GM12878 (cell line): Measurements from ENCODE around the gene KCNN1. TPM values are rescaled to one million over a fixed set of nuclear protein-coding genes. Genes with fewer than 3 reads are reported as not detected.
A peak's percentile ranks its signal among the peaks of the same experiment; 100 is the strongest.

Experiments
- ATAC-seq: fragments of 200-7000 bp; cut with Tn5 transposase; 3 replicates; pipeline ENCODE4 v1.9.1; 2020; ENCODE audit warnings: mild to moderate bottlenecking, moderate library complexity
- BruUV-seq: library from RNA; stranded (reverse); fragments of 400-500 nt; replicated peaks from 2 replicates; lab custom pipeline; 2021; lab: Mats Ljungman, UMichigan
- CTCF ChIA-PET: fragments of 300-600 bp; sonication (Branson Sonifier 250); formaldehyde crosslinking; extraction: SDS; loops from one replicate; lab custom pipeline; 2021; ENCODE audit warnings: inconsistent platforms; lab: Yijun Ruan, JAX
- POLR2A ChIA-PET: fragments of 350-600 bp; formaldehyde crosslinking; extraction: SDS; loops from one replicate; lab custom pipeline; 2021; ENCODE audit warnings: inconsistent platforms; lab: Charles Lee
- RAD21 ChIA-PET: fragments of 300-600 bp; sonication (Branson Sonifier 250); formaldehyde crosslinking; loops from one replicate; lab custom pipeline; 2023; ENCODE audit warnings: antibody characterized with exemption; ENCODE audit not compliant: unreplicated experiment; lab: Charles Lee
- SMC1A ChIA-PET: fragments of 300-600 bp; sonication (Branson Sonifier 250); formaldehyde crosslinking; loops from one replicate; lab custom pipeline; 2023; ENCODE audit not compliant: unreplicated experiment, uncharacterized antibody; lab: Charles Lee
- DNase-seq: peaks from one replicate; pipeline ENCODE4 v3.0.0-alpha.2; 2011; ENCODE audit warnings: low read depth, low spot score
- FAIRE-seq: peaks from 3 replicates; lab custom pipeline; 2011; peaks lifted over from hg19 to GRCh38; lab: Jason Lieb, UNC
- H2AFZ ChIP-seq: 2 replicates; pipeline ENCODE4 v1.6.0; 2011; ENCODE audit warnings: low read depth, low read length, control low read depth; ENCODE audit not compliant: control insufficient read depth
- H3K27ac ChIP-seq: 2 replicates; pipeline ENCODE4 v1.5.1; 2011; ENCODE audit warnings: control low read depth; ENCODE audit not compliant: control insufficient read depth, insufficient read depth
- H3K27me3 ChIP-seq, 2 experiments: replicated peaks in 1 of 2; 2 replicates each; pipeline versions ENCODE4 v1.6.0 to v1.6.1; 2011; ENCODE audit warnings: low read length in 1 of 2; ENCODE audit not compliant: control insufficient read depth in 2 of 2, insufficient read depth in 2 of 2
- H3K36me3 ChIP-seq, 2 experiments: 2 replicates each; pipeline ENCODE4 v1.5.1; 2011; ENCODE audit warnings: low read length in 1 of 2; ENCODE audit not compliant: control insufficient read depth in 2 of 2, insufficient read depth in 2 of 2
- H3K4me1 ChIP-seq: 2 replicates; pipeline ENCODE4 v1.6.1; 2011; ENCODE audit warnings: mild to moderate bottlenecking, low read length, moderate library complexity, mixed read lengths; ENCODE audit not compliant: control insufficient read depth, insufficient read depth
- H3K4me2 ChIP-seq: 2 replicates; pipeline ENCODE4 v1.6.0; 2011; ENCODE audit warnings: control low read depth; ENCODE audit not compliant: control insufficient read depth, insufficient read depth
- H3K4me3 ChIP-seq: fragments of 200-600 bp; sonication (generic); 2 replicates; pipeline ENCODE4 v1.5.1; 2016
- H3K79me2 ChIP-seq: 2 replicates; pipeline ENCODE4 v1.6.0; 2011; ENCODE audit warnings: low read length; ENCODE audit not compliant: control insufficient read depth, insufficient read depth
- H3K9ac ChIP-seq: 2 replicates; pipeline ENCODE4 v1.8.0; 2011; ENCODE audit warnings: low read length, control low read depth, mixed read lengths; ENCODE audit not compliant: control insufficient read depth, insufficient read depth
- H3K9me3 ChIP-seq: replicated peaks from 3 replicates; pipeline ENCODE4 v1.5.1; 2011; ENCODE audit warnings: mild to moderate bottlenecking, low read length; ENCODE audit not compliant: control insufficient read depth, insufficient read depth
- H4K20me1 ChIP-seq: 2 replicates; pipeline ENCODE4 v1.6.0; 2011; ENCODE audit not compliant: control insufficient read depth, insufficient read depth
- ATF7 ChIP-seq: fragments of 450-650 bp; IDR thresholded peaks from 2 replicates; pipeline ENCODE4 v1.6.1; 2016; ENCODE audit warnings: low read depth, mild to moderate bottlenecking
- E4F1 ChIP-seq: fragments of 450-650 bp; IDR thresholded peaks from 2 replicates; pipeline ENCODE4 v1.6.1; 2018; ENCODE audit warnings: borderline replicate concordance, mild to moderate bottlenecking; ENCODE audit not compliant: partially characterized antibody
- EGR1 ChIP-seq, 2 experiments: IDR thresholded peaks; 1 replicate in 1 of 2; 2 replicates in 1 of 2; pipeline ENCODE4 v1.6.1; 2011 to 2012; ENCODE audit warnings: low read depth in 2 of 2, low read length in 2 of 2, borderline replicate concordance in 1 of 2, mild to moderate bottlenecking in 1 of 2, moderate library complexity in 1 of 2
- EZH2 ChIP-seq: IDR thresholded peaks from 2 replicates; pipeline ENCODE4 v1.6.1; 2012; ENCODE audit warnings: low read depth, mild to moderate bottlenecking, control low read depth, inconsistent platforms, low read length, borderline replicate concordance; ENCODE audit not compliant: control insufficient read depth
- HDAC2 ChIP-seq: fragments of 200-600 bp; sonication (generic); IDR thresholded peaks from 2 replicates; pipeline ENCODE4 v1.6.1; 2017
- HDGF ChIP-seq: fragments of 450-650 bp; IDR thresholded peaks from 2 replicates; pipeline ENCODE4 v1.6.1; 2016; ENCODE audit warnings: antibody characterized with exemption
- MEF2B ChIP-seq: fragments of 450-650 bp; IDR thresholded peaks from 2 replicates; pipeline ENCODE4 v1.6.1; 2018; ENCODE audit warnings: mild to moderate bottlenecking, moderate library complexity; ENCODE audit not compliant: partially characterized antibody, poor library complexity, severe bottlenecking
- MTA2 ChIP-seq: fragments of 450-650 bp; IDR thresholded peaks from 2 replicates; pipeline ENCODE4 v1.6.1; 2016; ENCODE audit warnings: low read depth, mild to moderate bottlenecking, moderate library complexity
- POLR2AphosphoS5 ChIP-seq: IDR thresholded peaks from 2 replicates; pipeline ENCODE4 v1.6.1; 2011; ENCODE audit warnings: mild to moderate bottlenecking, low read length, inconsistent platforms
- POU2F2 ChIP-seq: IDR thresholded peaks from 3 replicates; pipeline ENCODE4 v1.6.1; 2011; ENCODE audit warnings: low read depth, mild to moderate bottlenecking, low read length, borderline replicate concordance
- SMAD1 ChIP-seq: fragments of 450-650 bp; IDR thresholded peaks from 2 replicates; pipeline ENCODE4 v1.6.1; 2018; ENCODE audit warnings: mild to moderate bottlenecking, low read depth; ENCODE audit not compliant: partially characterized antibody
- SMARCA5 ChIP-seq: fragments of 450-650 bp; IDR thresholded peaks from 2 replicates; pipeline ENCODE4 v1.6.1; 2017; ENCODE audit warnings: mild to moderate bottlenecking
- SPI1 ChIP-seq: IDR thresholded peaks from 2 replicates; pipeline ENCODE4 v1.6.1; 2011; ENCODE audit warnings: low read depth, mild to moderate bottlenecking, low read length, moderate library complexity, borderline replicate concordance; ENCODE audit not compliant: insufficient read depth
- SUZ12 ChIP-seq: fragments of 200-600 bp; sonication (generic); IDR thresholded peaks from one replicate; pipeline ENCODE4 v1.6.1; 2018; ENCODE audit warnings: antibody characterized with exemption, mild to moderate bottlenecking; ENCODE audit not compliant: unreplicated experiment
- ZBED1 ChIP-seq: IDR thresholded peaks from 2 replicates; pipeline ENCODE4 v1.6.1; 2016; ENCODE audit warnings: borderline replicate concordance
- ZNF207 ChIP-seq: fragments of 450-650 bp; IDR thresholded peaks from 2 replicates; pipeline ENCODE4 v1.6.1; 2014; ENCODE audit warnings: antibody characterized with exemption, mild to moderate bottlenecking, borderline replicate concordance
- WGBS: methylation state at CpG from one replicate; pipeline ENCODE4 v1.1.6; 2016; ENCODE audit warnings: low lambda C conversion rate; ENCODE audit not compliant: insufficient replicate concordance, insufficient coverage; ENCODE audit errors: missing lambda C conversion rate; 5-methylcytosine and 5-hydroxymethylcytosine counted together
- in situ Hi-C: fragments of 300-500 bp; cut with MboI; formaldehyde crosslinking; loops from 9 replicates; pipeline ENCODE4 v1.14.3; 2018; ENCODE audit warnings: mixed read lengths
- intact Hi-C: fragments of 100-400 bp; cut with micrococcal nuclease; formaldehyde crosslinking; loops from one replicate; pipeline ENCODE4 v1.14.2; 2022; ENCODE audit not compliant: unreplicated experiment
- polyA plus RNA-seq, 11 experiments: library from polyadenylated mRNA; depleted of rRNA in 4 of 11; unstranded in 6 of 11; stranded (reverse) in 5 of 11; fragments of >200 nt; fragmentation: Nextera tagmentation in 4 of 11; fragmentation: Illumina TruSeq in 1 of 11; extraction: Ambion mirVana in 4 of 11; extraction: Trizol in 1 of 11; gene quantifications; 1 replicate in 1 of 11; 2 replicates in 10 of 11; pipeline versions ENCODE4 v1.2.1 to v1.2.3, GENCODE V29; 2011 to 2016; ENCODE audit warnings: inconsistent platforms in 2 of 11, missing spikeins in 2 of 11, low read depth in 1 of 11
- total RNA-seq, 4 experiments: library from RNA; depleted of rRNA in 3 of 4; stranded (reverse); fragments of >200 nt in 3 of 4; fragmentation: Illumina TruSeq in 1 of 4; extraction: Trizol in 1 of 4; gene quantifications; 2 replicates each; pipeline versions ENCODE4 v1.2.1 to v1.2.3, GENCODE V29; 2013 to 2021
- TF ChIP-seq, protein P1 (sequence below): IDR thresholded peaks from 2 replicates; pipeline ENCODE4 v1.6.1; 2012; ENCODE audit warnings: low read depth, low read length, improper control_type of control experiment
- TF ChIP-seq, protein P2 (sequence below): IDR thresholded peaks from 2 replicates; pipeline ENCODE4 v1.6.1; 2011; ENCODE audit warnings: mild to moderate bottlenecking, low read depth, low read length, moderate library complexity; ENCODE audit not compliant: insufficient replicate concordance

KCNN1 gene
- total and polyA plus RNA-seq, 10 of the 15 experiments (the other 5 are each of a cell fraction or from before 2014, with no cell fraction given) = 0.02 to 0.95 (median 0.16) TPM; not detected in 1

DNA sequence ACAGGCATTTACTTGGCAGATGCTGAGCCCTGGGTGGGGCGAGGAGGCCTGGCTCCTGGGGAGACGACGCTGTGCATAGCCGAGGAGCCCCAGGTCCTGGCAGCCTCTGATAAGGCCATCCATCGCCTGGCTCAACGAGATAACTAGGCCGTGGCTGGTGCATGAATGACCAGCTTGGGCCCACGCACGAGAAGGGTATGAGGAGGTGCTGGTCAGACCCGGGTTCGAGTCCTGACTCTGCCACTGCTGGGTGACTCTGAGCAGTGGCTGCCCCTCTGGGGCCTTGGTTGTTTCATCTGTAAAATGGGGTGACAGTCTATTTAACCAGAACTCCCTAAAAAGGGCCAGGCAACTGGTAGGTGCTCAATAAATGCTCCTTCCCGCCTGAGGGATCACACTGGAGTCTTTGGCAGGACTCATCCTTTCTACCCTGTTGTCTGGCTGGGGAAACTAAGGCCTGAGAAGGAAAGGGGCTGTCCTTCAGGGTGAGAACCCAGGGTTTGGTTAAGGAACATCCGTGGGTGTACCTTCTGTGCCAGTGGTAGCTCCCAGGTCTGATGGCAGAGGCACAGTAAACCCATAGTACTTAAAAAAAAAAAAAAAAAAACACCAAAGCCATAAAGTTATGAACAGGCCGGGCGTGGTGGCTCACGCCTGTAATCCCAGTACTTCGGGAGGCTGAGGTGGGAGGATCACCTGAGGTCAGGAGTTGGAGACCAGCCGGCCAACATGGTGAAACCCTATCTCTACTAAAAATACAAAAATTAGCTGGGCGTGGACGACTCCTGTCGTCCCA is 33.0 kb downstream of the KCNN1 start (continued):
- TF ChIP-seq SMAD1 = no peak
- TF ChIP-seq EZH2 = no peak
- TF ChIP-seq ZBED1 = no peak
- TF ChIP-seq POU2F2 = no peak
- no peak for TF ChIP-seq MEF2B
- no peak for TF ChIP-seq HDAC2
- TF ChIP-seq POLR2AphosphoS5 = no peak
- TF ChIP-seq, all 136 proteins: peak for 0

DNA sequence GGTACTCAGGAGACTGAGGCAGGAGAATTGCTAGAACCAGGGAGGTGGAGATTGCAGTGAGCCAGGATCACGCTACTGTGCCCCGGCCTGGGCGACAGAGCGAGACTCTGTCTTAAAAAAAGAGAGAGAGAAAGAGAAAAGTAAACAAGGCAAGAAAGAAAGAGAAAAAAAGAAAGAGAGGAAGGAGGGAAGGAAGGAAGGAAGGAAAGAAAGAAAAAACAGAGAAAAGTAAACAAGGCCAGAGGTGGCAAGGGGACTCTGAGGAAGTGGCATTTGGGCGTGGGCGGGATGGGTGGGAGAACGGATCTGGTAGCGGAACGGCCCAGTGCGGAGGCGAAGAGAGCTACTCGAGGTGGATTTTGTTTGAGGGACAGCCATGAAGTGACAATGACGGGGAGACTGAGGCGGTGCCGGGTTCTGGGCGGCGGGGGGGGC is 33.6 kb downstream of the KCNN1 start:
- no TSS peak for BruUV-seq
- no peak overlapping the region for H3K9ac ChIP-seq
- ChIA-PET RAD21 (interaction anchor here (0.7 to 2.0 kb wide), 7 partner anchors 44 to 69 kb away, joined by 3 to 9 read pairs (median 5); partner anchors contain the start of gene CCDC124), SMC1A (interaction anchor here (0.6 to 7.7 kb wide), 5 partner anchors 58 to 381 kb away, joined by 3 to 90 read pairs (median 3); no protein-coding TSS in a partner anchor), POLR2A (interaction anchor here (0.6 to 1.9 kb wide), 7 partner anchors 45 to 170 kb away, joined by 3 to 14 read pairs (median 4); no protein-coding TSS in a partner anchor), CTCF (interaction anchor here (0.6 to 13.5 kb wide), 11 partner anchors 29 to 279 kb away, joined by 3 to 302 read pairs (median 3); partner anchors contain the start of genes CCDC124, IL12RB1 and RPL18A)
- peak overlapping the region; percentile 62 for H2AFZ ChIP-seq
- no peak overlapping the region for H3K27ac ChIP-seq
- no peaks in the 10 kb centered on the region for H3K27me3 ChIP-seq
- H3K4me2 ChIP-seq = 0 out of 2 replicates have a peak overlapping the region, but pooled peaks have one; percentile 28
- no peak overlapping the region for H3K4me3 ChIP-seq
- in situ Hi-C loops (no loop called here), intact Hi-C loops (no loop called here)
- under 1% methylated on average over 12 of the region's 17 CpGs for WGBS
- H3K36me3 ChIP-seq = no peaks in the 10 kb centered on the region
- no peak for ATAC-seq
- DNase-seq = no peak
- H3K9me3 ChIP-seq = no peaks in the 10 kb centered on the region
- H4K20me1 ChIP-seq = no peaks in the 10 kb centered on the region
- peaks cover 10% of the 10 kb centered on the region for H3K79me2 ChIP-seq
- no peak for FAIRE-seq
- H3K4me1 ChIP-seq = peaks cover 5% of the 10 kb centered on the region; the same call in 1 of the 2 replicates
- no peak for TF ChIP-seq SMARCA5
- TF ChIP-seq, protein P1, sequence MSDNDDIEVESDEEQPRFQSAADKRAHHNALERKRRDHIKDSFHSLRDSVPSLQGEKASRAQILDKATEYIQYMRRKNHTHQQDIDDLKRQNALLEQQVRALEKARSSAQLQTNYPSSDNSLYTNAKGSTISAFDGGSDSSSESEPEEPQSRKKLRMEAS = no peak
- peak in 1 of 2 experiments; percentile 85; a peak in 2 of 3 replicates for TF ChIP-seq EGR1 (IDR thresholded peaks at IDR 0.05; ENCODE audit: borderline replicate concordance in 1 of 2, low read depth in 2 of 2, low read length in 2 of 2)
- peak; percentile 60 for TF ChIP-seq MTA2
- TF ChIP-seq ZNF207 = no peak
- no peak for TF ChIP-seq SUZ12
- 0 out of 2 replicates have a peak, but pooled peaks have one; percentile 43 for TF ChIP-seq HDGF
- TF ChIP-seq, protein P2, sequence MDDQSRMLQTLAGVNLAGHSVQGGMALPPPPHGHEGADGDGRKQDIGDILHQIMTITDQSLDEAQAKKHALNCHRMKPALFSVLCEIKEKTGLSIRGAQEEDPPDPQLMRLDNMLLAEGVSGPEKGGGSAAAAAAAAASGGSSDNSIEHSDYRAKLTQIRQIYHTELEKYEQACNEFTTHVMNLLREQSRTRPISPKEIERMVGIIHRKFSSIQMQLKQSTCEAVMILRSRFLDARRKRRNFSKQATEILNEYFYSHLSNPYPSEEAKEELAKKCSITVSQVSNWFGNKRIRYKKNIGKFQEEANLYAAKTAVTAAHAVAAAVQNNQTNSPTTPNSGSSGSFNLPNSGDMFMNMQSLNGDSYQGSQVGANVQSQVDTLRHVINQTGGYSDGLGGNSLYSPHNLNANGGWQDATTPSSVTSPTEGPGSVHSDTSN = peak; percentile 61
- TF ChIP-seq SPI1 = peak; percentile 18; the same call in 1 of the 2 replicates
- TF ChIP-seq E4F1 = no peak
- TF ChIP-seq ATF7 = 0 out of 2 replicates have a peak, but pooled peaks have one; percentile 18
